Myocyte (in vitro differentiated cells): Measurements from ENCODE around the gene NFKBIZ. TPM values are rescaled to one million over a fixed set of nuclear protein-coding genes. Genes with fewer than 3 reads are reported as not detected.
"Not testable (repeated sequence)": the region's sequence is repeated elsewhere in the genome, so short reads cannot be mapped to it uniquely, and the experiment has no call there.

Experiments
- DNase-seq: peaks from one replicate; pipeline ENCODE4 v3.0.0-alpha.2; 2012; ENCODE audit warnings: low read depth
- total RNA-seq: library from RNA; depleted of rRNA; stranded (reverse); fragments of >200 nt; gene quantifications from 2 replicates; pipeline ENCODE4 v1.2.3, GENCODE V29; 2014

The NFKBIZ gene
- total RNA-seq, 1 donor from 2014 or later = 15.6 TPM

DNA sequence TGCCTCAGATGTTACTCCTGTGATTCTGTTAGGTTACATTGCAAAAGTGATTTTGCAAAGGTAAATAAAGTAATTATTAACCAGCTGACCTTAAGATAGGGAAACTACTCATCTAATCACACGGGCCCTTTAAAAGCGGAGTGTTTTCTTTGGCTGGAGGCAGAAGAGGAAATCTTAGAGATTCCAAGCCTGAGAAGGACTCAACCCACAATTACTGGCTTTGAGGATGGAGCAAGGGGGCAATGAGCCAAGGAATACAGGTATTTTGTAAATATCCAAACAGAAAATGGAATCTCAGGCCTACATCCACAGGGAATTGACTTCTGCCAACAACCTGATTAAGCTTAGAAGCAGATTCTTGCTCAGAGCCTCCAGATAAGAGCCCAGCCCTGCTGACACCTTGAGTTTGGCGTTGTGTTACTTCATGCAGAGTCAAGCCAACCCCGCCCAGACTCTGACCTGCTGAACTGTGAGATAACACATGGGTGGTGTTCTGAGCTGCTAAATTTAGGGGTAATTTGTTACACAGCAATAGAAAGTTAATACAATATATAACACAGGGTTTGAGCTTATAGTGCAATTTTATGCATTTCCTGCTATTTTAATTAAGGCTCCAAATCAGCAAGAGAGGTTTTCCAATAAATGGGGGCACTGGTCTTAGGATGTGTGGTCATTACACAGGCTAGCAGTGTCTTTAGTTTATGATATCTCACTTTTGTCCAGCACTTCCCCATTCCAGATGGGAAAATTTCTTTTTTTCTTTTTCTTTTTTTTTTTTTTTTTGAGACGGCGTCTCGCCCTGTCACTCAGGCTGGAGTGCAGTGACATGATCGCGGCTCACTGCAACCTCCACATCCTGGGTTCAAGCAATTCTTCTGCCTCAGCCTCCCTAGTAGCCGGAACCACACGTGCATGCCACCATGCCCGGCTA is 19.5 kb downstream of the NFKBIZ start:
- DNase-seq = no peak

DNA sequence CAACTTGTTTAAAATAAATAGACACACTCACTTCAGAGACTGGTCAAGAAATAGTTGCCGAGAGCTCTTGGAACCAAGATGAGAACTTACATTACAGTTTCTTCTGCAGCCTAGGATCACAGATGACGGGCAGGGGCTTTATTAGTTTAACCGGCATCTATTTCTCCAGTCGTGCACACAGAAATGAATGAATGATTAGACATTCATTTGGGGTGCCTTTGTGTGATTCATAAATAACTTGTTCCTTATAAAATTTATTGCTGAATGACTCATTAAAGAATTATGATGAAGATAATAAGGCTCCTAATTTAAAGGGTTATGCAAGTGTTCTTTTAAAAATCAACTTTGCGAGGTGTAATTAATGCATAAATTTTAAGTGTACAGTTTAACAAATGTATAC is 20.8 kb downstream of the NFKBIZ start:
- no peak for DNase-seq

DNA sequence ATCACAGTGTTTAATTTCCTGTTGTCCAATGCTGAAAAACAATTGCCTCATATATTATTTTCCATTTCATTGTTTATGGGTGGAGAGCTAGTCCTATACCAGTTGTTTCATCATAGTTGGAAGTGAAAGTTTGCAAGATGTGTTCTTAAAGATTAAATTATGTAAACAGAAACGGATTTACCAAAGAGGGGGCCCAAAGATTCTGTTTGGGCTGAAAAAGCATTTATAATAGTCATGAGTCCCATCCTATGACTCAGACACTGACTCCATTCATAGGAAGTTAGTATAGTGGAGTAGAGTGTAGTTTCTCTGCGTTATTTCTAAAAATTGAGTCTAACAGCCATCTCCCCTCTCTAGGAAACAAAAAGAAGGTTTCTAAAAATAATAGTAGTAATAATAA is 24.3 kb downstream of the NFKBIZ start:
- DNase-seq = no peak

DNA sequence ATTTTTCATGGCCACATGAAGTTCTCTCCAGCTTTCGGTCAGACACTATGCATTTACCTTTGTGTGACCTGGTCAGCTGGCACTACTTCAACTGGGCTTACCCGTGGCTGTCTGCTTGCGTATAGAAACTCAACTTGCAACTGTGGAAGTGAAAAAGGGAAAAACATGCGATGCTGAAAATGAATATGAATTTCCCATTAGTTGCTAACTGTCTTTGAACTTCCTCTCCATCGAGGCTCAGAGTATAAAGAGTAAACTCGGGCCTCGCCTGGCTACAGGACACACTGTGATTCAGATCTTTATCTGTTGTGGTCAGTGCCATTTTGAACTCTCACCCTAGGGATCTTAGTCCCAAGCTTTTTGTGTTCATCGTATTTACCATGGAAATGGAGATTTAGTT is 26.8 kb downstream of the NFKBIZ start:
- no peak for DNase-seq

DNA sequence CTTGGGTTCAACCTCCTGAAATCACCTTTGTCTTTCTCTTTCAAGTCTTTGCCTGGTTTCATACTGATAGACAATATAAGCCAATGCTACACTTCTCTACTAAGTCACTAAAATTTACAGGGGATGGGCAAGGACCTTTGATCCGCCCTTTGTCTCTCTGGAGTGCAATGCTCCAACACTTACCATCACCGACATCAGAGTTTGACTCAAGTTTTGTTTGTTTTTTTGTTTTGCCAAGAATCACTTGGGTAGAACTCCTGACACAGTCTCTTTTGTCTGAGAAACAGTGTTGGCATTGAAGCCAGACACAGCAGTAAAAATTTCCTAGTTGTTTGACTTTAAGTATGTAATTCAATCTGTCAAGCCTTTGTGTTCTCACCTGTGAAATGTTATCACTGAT is 29.3 kb downstream of the NFKBIZ start:
- no peak for DNase-seq

DNA sequence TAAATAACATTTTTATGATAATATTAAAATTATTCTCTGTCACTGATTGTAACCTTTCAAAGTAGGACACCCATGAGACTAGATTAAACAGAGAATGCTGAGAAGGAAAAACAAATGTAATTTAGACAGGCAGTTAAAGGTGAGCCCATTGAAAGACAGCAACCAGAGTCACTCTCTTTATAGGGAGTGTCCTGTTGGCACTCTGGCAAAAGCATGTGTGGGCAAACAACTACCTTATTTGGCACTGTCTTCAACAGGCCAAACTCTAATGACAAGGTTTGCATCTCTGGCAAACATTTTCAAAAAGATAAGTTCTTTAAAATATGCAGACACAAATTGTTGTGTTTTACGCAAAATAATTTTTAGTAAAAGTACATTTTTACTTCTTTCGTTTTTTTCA is 29.8 kb downstream of the NFKBIZ start:
- no peak for DNase-seq

DNA sequence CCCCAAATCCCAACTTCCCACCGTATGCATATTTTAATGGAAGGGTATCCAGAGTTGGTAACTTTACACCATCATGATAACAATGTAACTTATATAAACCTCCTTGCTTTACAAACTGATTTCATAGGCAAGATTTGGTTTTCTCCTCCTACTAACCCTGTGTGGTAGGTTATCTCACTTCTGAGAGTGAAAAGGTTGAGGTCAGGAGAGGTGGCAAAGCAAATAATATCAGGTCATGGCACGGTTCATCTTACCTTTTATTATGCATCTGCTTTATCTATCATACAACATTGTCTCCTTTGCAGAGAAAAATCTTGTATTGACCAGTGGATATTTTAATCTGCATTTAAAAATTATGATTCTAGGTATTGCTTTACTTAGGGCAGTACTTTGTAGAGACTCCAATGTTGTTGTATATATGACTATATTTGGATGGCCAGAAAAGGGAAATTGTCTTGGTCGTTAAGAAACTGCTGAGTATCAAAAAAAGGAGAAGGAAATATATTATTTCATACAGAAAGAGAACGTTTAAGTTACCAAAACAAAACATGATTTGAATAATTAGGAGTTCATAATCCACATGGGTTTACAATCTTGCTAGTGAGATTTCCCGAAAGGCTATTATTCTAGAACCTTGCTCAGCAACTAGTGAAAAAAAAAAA is 30.4 kb downstream of the NFKBIZ start:
- no peak for DNase-seq

DNA sequence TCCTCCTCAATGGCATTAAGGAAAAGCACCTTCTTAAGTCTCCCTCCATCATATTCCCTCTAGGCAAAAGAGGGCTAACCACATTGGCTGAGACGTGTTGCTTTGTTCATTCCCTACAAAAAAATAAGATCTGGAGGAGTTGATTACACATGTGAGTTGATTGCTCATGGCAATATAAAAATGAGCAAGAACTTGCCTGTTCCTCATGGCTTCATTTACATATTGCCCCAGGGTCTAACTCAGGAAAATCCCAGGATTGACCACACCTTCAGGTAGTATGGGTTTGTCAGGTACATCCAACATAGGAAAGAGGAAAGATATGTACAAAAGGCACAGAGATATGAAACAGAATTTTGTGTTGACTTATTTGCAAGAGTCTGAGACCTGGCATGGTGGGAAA is 35.5 kb downstream of the NFKBIZ start:
- DNase-seq = no peak

DNA sequence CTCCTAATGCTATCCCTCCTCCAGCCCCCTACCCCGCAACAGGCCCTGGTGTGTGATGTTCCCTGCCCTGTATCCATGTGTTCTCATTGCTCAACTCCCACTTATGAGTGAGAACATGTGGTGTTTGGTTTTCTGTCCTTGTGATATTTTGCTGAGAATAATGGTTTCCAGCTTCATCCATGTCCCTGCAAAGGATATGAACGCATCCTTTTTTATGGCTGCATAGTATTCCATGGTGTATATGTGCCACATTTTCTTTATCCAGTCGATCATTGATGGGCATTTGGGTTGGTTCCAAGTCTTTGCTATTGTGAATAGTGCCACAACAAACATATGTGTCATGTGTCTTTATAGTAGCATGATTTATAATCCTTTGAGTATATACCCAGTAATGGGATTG is 36.3 kb downstream of the NFKBIZ start:
- DNase-seq = not testable (repeated sequence)

DNA sequence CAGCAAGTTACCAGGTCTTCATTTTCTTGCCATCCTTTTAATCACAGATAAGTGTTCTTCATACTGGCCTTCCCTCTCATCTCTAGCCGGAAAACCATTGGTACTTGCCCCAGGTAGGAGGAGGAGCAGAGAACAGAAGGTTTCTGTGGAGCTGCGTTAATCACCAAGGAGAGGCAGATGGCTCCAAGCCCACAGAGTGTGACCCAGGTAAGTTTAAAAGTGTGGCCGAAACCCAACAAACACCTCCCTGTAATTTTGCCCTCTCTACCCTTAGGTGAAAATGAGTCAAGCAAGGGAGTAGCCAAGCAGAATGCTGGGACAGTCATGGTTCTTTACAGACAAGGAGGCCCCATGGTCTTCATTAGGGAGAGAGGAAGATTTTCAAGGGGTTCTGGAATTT is 37.3 kb downstream of the NFKBIZ start:
- no peak for DNase-seq

DNA sequence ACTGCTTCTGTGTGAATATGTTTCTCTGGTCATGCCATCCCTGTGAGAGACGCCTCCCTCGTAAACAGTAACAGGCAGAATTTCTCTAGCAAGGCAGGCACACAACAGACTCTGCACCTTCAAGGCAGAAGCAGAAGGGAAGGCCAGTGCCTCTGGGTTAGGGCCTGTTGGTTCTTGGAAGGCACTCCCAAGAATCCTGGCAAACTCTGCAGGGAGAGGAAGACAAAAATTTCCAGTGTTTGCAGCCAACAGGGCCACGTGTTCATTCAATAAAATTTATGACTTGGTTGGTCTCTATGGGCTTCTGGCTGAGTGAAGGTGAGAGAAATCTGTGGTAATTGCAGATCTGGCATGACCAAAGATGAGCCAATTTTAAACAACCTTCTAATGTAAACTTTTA is 39.3 kb downstream of the NFKBIZ start:
- DNase-seq = no peak

DNA sequence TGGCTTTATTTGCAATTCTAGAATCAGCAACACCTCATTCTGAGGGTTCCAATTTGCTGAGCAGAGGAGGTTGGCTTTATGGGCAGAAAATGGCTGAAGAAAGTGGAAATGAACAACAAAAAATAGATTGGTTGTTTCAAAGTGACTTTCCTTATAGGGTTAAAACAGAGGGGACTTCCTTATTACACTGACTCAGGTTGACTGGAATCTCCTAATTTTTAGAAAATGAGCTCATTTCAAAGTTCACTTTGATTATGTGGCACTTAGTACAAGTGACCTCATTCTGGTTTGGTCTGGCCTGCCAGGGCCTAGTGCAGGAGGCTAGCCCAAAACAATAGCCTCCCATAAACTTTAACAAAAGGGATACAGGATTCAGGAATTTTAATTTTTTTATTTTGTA is 41.4 kb downstream of the NFKBIZ start:
- DNase-seq = peak; percentile 31

DNA sequence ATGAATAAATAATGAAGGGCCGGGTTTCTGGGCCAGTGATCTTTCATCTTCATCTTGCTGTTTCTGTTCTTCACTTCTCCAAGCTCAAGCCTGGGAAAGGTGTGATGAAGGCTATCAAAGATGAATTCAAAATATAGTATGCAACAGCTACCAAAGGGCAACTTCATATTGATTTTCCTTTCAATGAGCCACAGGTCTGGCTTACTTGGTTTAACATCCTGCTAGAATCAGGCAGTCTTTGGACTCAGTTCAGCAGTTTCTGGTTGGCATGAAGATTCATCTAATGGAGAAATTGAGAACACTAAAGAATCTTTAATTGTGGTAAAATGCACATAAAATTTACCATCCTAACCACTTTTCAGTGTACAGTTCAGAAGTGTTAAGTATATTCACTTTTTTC is 43.3 kb downstream of the NFKBIZ start:
- no peak for DNase-seq

DNA sequence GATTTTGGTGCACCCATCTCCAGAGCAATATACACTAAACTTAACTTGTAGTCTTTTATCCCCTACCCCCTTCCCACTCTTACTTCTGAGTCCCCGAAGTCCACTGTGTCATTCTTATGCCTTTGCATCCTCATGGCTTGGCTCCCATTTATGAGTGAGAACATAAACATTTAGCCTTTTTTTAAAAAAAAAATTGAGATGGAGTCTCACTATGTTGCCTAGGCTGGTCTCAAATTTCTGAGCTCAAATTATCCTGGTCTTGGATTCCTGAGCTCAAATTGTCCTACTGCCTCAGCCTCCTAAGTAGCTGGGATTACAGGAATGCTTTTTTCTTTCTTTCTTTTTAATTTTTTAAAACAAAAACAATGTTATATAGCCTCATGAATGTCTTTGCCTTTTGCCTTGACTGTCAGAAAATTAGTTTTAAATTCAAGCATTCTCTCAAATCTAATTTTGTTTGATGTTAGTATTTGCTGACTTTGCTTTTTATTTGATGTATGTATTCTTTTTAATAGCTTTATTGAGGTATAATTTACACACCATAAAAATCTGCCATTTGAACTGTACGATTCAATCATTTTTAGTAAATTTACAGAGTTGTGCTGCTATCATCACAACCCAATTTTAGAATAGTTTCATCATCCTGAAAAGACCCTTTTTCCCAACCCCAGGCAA is 46.9 kb downstream of the NFKBIZ start:
- DNase-seq = no peak

DNA sequence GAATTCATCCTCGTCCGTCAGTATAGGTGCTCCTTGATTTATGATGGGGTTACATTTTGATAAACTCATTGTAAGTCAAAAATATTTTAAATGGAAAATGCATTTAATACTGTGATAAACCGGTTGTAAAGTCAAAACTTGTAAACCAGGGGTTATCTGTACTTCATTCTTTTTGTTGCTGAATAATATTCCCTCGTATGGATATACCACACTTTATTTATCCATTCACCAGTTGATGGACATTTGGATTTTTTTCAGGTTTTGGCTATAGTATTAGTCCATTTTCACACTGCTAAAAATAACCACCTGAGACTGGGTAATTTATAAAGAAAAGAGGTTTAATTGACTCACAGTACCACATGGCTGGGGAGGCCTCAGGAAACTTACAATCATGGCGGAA is 47.7 kb downstream of the NFKBIZ start:
- DNase-seq = no peak

DNA sequence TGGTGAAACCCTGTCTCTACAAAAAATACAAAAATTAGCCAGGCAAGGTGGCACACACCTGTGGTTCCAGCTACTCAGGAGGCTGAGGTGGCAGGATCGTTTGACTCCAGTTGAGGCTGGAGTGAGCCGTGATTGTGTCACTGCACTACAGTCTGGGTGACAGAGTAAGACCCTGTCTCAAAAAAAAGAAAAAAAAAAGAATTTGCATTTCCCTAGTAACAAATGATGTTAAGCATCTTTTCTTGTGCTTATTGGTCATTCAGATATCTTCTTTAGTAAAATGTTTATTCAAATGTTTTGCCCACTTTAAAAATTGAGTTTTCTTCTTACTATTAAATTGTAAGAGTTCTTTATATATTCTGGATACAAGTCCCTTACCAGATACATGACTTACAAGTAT is 48.7 kb downstream of the NFKBIZ start:
- no peak for DNase-seq

DNA sequence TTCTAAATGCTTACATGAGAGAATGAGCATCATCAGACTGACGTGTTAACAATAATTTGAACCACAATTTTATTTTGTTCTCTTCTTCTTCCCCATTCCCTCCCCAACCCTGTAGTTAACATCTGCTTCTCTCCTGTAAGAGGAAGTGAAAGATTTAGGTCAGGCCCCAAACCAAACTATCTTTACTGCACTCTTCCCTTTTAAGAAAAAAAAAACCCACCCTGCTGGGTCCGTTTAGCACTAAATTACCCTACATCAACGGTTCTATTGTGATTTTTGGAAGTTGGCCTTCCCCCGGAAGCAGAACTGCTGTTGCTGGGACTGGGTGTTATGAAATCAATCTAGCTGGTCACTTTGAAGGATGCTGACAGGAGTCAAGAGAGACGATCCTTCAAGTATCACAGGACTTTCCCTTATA is 49.4 kb downstream of the NFKBIZ start:
- no peak for DNase-seq

DNA sequence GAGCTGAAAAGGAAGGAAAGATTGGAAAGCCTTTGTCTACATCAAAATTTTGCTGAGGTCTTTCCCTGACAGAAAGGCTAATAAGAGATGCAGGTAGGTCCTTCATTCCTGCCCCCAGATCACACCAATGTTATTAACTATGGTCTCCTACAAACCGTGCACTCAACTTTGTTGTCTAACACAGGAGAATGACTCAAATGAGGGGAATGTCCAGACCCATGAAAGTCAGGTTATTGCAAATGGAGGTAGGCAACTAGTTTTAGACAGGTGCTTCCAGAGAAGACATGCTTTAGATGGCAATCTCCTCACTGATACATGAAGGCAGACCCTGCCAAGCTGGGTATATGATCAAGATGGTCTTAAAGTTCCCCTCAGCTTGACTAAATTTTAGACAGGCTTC is 51.0 kb downstream of the NFKBIZ start:
- DNase-seq = no peak

DNA sequence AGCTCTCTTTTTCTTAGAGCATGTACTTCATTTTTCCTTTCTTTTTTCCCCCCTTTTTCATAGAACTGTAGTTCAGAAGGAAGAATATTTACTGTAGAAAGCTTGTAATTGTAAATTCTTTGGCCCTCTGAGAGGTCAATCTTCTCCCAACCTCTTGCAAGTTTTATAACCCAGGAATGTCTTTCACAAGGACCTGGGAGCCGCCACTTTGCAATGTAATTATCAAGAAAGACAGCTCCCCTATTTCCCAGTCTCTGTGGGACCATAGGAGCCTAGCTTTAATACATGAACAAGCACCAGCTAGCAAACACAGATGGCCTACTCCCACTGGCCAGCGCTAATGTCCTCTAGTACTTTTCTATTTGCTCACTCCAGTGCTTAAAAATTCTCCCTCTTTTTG is 51.4 kb downstream of the NFKBIZ start:
- no peak for DNase-seq

DNA sequence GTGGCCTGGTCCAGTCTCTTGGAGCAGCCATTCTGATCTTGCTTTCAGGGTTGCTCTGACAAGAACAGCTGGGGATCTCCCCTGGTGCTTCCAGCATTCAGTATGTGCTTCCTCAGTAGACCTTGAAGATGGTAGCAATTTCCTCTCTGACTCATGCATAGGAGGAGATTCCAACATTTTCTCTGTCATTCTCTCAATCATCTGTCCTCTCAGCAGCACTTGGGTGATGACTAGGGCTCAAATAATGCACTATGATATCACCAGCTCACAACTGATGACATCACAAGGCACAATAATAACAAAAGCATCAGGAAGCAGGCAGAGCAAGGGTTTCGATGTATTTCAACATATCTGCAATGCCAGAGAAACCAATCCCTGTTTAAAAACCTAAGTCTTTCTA is 52.7 kb downstream of the NFKBIZ start:
- peak; percentile 51 for DNase-seq

DNA sequence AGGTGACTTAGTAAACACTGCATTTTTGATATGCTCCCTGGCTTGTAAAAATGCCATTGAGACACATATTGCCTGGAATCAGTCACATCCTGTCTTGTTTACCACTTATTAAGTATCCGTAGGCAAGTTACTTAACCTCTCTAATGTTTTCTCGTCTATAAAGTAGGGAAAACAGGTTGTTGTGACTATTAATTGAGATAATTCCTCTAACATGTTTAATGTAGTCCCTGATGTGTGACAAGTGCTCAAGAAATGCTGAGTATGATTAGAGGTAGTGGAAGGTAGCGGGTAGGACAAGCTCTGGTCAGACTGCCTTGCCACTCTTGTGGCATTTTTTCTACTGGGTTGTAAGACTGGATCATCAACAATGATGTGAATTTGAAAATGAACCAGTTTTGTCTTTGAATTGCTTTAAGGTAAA is 54.1 kb downstream of the NFKBIZ start:
- no peak for DNase-seq

DNA sequence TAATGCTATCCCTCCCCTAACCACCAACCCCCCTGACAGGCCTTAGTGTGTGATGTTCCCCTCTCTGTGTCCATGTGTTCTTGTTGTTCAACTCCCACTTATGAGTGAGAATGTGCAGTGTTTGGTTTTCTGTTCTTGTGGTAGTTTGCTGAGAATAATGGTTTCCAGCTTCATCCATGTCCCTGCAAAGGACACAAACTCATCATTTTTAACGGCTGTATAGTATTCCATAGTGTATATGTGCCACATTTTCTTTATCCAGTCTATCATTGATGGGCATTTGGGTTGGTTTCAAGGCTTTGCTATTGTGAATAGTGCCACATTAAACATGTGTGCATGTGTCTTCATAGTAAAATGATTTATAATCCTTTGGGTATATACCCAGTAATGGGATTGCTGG is 56.3 kb downstream of the NFKBIZ start:
- not testable (repeated sequence) for DNase-seq
